ENCODE measurements around the gene MAP4K4. TPM values are rescaled to one million over a fixed set of nuclear protein-coding genes. Genes with fewer than 3 reads are reported as not detected.

The MAP4K4 gene
- total RNA-seq, 1 experiment from 2014 or later, result 132 TPM

GRCh38 chr2:101895819-101896322 is 198.4 kb downstream of the MAP4K4 start:
- H3K23ac ChIP-seq (ENCODE audit: insufficient read length, low read depth, low read length), result no peak overlapping the region
- H3K79me1 ChIP-seq (ENCODE audit: insufficient read depth, low read depth, low read length, poor library complexity, severe bottlenecking), result no peaks in the 10 kb centered on the region
- H2AK5ac ChIP-seq (ENCODE audit: insufficient read length, low read length), result no peak overlapping the region
- H3K9me3 Mint-ChIP-seq, result peaks cover 0 to 5% of the 10 kb centered on the region in 2 experiments; a peak in 2 of 5 replicates
- no peak overlapping the region for H2BK5ac ChIP-seq (ENCODE audit: insufficient read length, low read length)
- peaks cover 32 to 45% of the 10 kb centered on the region in 2 experiments for H3K4me1 Mint-ChIP-seq
- no peak overlapping the region for H2AFZ ChIP-seq (ENCODE audit: low read length)
- no peaks in the 10 kb centered on the region for H4K20me1 ChIP-seq (ENCODE audit: control insufficient read depth, insufficient read depth, insufficient read length)
- H2BK12ac ChIP-seq (ENCODE audit: insufficient read length, low read depth, low read length), result no peak overlapping the region
- no peak overlapping the region for H4K5ac ChIP-seq (ENCODE audit: insufficient read length, low read depth, low read length)
- no peak overlapping the region for H4K8ac ChIP-seq (replicated peaks; ENCODE audit: insufficient read length, low read depth, low read length)
- H3K27me3 ChIP-seq (ENCODE audit: insufficient read depth, low read length), result no peaks in the 10 kb centered on the region
- H3K14ac ChIP-seq (ENCODE audit: insufficient read depth, low read length), result no peak overlapping the region
- H3K27ac Mint-ChIP-seq, result 0 out of 7 replicates have a peak overlapping the region, but pooled peaks of 1 of the 3 experiments have one; percentile 13
- TF ChIP-seq CTCF (conservative IDR thresholded peaks at IDR 0.05), result no peak
- no peak overlapping the region for H3K4ac ChIP-seq (ENCODE audit: low read depth, low read length)
- H2BK120ac ChIP-seq (ENCODE audit: low read depth, low read length, poor library complexity, severe bottlenecking), result no peak overlapping the region
- H3K4me2 ChIP-seq (ENCODE audit: insufficient read depth, insufficient read length, low read length), result no peak overlapping the region
- no peak overlapping the region for H4K91ac ChIP-seq (ENCODE audit: insufficient read length, low read depth, low read length)
- H3K56ac ChIP-seq (ENCODE audit: insufficient read length, low read depth, low read length), result no peak overlapping the region
- no peaks in the 10 kb centered on the region for H3K27me3 Mint-ChIP-seq (ENCODE audit: low read depth)
- H3T11ph ChIP-seq (ENCODE audit: low read length), result no peak overlapping the region
- H2BK15ac ChIP-seq (ENCODE audit: low read depth, low read length), result no peak overlapping the region
- H3K36me3 Mint-ChIP-seq (ENCODE audit: insufficient read depth in 1 of 3, low read depth in 3 of 3), result peaks cover 25 to 43% (median 36%) of the 10 kb centered on the region in 3 experiments
- no peak overlapping the region for H3K27ac ChIP-seq (ENCODE audit: insufficient read length, low read depth, low read length)
- H3K4me3 Mint-ChIP-seq, result no peak overlapping the region
- H3K23me2 ChIP-seq (ENCODE audit: insufficient read length, low read depth, low read length, poor library complexity, severe bottlenecking), result no peaks in the 10 kb centered on the region
- no peak overlapping the region for H2BK20ac ChIP-seq (ENCODE audit: low read depth, low read length, poor library complexity, severe bottlenecking)
- H3K9ac ChIP-seq (ENCODE audit: extremely low read depth, insufficient read length, low read length), result no peak overlapping the region
- peaks cover 9% of the 10 kb centered on the region; the same call in 1 of the 2 replicates for H3K4me1 ChIP-seq (ENCODE audit: insufficient read depth, low read length)
- no peak for DNase-seq
- H3K9me3 ChIP-seq (ENCODE audit: control insufficient read depth, low read depth, low read length), result no peaks in the 10 kb centered on the region
- H3K18ac ChIP-seq (ENCODE audit: insufficient read length, low read depth, low read length), result no peak overlapping the region
- no CpG with 5 or more reads among the region's 2 CpGs for WGBS (ENCODE audit: extremely low coverage, insufficient read length, low lambda C conversion rate)
- no peaks in the 10 kb centered on the region for H3K79me2 ChIP-seq (ENCODE audit: insufficient read depth, low read length)

All from H9 (cell line).